HL-60 (cell line): ENCODE measurements around the gene PIP5K1B.

Experiments
- DNase-seq, 2 experiments: peaks; one replicate each; pipeline ENCODE4 v3.0.0-alpha.2; 2010 to 2020; ENCODE audit warnings: low read depth in 1 of 2, low spot score in 1 of 2
- H3K27ac ChIP-seq: fragments of 250-450 bp; sonication (Bioruptor Pico); replicated peaks from 2 replicates; pipeline ENCODE4 v1.5.1; 2020; ENCODE audit warnings: mild to moderate bottlenecking, moderate library complexity
- H3K27me3 ChIP-seq: fragments of 250-450 bp; sonication (Bioruptor Pico); 2 replicates; pipeline ENCODE4 v1.5.1; 2021; ENCODE audit warnings: mild to moderate bottlenecking, moderate library complexity; ENCODE audit not compliant: insufficient read depth, poor library complexity, severe bottlenecking
- H3K4me3 ChIP-seq: replicated peaks from 2 replicates; pipeline ENCODE4 v1.5.1; 2011; ENCODE audit warnings: mild to moderate bottlenecking, control low read depth, low read length; ENCODE audit not compliant: insufficient read depth
- GABPA ChIP-seq: IDR thresholded peaks from 2 replicates; pipeline ENCODE4 v1.6.1; 2012; ENCODE audit warnings: low read depth
- POLR2AphosphoS5 ChIP-seq: IDR thresholded peaks from 2 replicates; pipeline ENCODE4 v1.6.1; 2012; ENCODE audit warnings: low read depth
- SPI1 ChIP-seq: IDR thresholded peaks from 2 replicates; pipeline ENCODE4 v1.6.1; 2012; ENCODE audit warnings: low read depth, mild to moderate bottlenecking, borderline replicate concordance
- TF ChIP-seq, protein P1 (sequence below): IDR thresholded peaks from 2 replicates; pipeline ENCODE4 v1.6.1; 2012; ENCODE audit warnings: low read depth; ENCODE audit not compliant: insufficient replicate concordance
- TF ChIP-seq, protein P2 (sequence below): IDR thresholded peaks from one replicate; pipeline ENCODE4 v1.5.1; 2011; ENCODE audit warnings: low read length, control low read depth, inconsistent platforms; ENCODE audit not compliant: insufficient read depth

The PIP5K1B gene

DNA sequence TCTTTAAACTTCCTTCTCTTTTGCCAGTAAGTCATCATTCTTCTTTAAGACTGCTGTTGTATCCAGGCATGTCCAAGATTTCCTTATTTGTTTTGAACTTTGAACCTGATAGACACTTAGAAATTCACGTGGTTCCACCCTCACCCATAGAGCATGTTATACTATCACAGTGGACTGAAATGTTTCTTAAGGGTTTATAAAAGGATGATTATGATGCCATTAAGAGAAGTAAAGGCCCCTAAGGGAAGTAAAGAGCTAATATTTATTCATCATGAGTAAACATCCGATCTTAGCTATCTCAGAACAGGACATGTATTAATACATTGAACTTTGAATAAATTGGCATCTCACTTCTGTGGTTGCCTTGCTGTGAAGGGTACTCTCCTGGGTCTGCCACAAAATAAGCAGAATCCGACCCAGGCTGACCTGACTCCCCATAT lies 259.1 kb downstream of the PIP5K1B start:
- Histone ChIP-seq H3K27ac (no peak overlapping the region), H3K27me3 (no peaks in the 10 kb centered on the region), H3K4me3 (no peak overlapping the region)
- TF ChIP-seq POLR2AphosphoS5 (no peak), GABPA (no peak), SPI1 (no peak)
- TF ChIP-seq, protein P1, sequence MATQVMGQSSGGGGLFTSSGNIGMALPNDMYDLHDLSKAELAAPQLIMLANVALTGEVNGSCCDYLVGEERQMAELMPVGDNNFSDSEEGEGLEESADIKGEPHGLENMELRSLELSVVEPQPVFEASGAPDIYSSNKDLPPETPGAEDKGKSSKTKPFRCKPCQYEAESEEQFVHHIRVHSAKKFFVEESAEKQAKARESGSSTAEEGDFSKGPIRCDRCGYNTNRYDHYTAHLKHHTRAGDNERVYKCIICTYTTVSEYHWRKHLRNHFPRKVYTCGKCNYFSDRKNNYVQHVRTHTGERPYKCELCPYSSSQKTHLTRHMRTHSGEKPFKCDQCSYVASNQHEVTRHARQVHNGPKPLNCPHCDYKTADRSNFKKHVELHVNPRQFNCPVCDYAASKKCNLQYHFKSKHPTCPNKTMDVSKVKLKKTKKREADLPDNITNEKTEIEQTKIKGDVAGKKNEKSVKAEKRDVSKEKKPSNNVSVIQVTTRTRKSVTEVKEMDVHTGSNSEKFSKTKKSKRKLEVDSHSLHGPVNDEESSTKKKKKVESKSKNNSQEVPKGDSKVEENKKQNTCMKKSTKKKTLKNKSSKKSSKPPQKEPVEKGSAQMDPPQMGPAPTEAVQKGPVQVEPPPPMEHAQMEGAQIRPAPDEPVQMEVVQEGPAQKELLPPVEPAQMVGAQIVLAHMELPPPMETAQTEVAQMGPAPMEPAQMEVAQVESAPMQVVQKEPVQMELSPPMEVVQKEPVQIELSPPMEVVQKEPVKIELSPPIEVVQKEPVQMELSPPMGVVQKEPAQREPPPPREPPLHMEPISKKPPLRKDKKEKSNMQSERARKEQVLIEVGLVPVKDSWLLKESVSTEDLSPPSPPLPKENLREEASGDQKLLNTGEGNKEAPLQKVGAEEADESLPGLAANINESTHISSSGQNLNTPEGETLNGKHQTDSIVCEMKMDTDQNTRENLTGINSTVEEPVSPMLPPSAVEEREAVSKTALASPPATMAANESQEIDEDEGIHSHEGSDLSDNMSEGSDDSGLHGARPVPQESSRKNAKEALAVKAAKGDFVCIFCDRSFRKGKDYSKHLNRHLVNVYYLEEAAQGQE: no peak
- TF ChIP-seq, protein P2, sequence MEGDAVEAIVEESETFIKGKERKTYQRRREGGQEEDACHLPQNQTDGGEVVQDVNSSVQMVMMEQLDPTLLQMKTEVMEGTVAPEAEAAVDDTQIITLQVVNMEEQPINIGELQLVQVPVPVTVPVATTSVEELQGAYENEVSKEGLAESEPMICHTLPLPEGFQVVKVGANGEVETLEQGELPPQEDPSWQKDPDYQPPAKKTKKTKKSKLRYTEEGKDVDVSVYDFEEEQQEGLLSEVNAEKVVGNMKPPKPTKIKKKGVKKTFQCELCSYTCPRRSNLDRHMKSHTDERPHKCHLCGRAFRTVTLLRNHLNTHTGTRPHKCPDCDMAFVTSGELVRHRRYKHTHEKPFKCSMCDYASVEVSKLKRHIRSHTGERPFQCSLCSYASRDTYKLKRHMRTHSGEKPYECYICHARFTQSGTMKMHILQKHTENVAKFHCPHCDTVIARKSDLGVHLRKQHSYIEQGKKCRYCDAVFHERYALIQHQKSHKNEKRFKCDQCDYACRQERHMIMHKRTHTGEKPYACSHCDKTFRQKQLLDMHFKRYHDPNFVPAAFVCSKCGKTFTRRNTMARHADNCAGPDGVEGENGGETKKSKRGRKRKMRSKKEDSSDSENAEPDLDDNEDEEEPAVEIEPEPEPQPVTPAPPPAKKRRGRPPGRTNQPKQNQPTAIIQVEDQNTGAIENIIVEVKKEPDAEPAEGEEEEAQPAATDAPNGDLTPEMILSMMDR: no peak
- DNase-seq: no peak

DNA sequence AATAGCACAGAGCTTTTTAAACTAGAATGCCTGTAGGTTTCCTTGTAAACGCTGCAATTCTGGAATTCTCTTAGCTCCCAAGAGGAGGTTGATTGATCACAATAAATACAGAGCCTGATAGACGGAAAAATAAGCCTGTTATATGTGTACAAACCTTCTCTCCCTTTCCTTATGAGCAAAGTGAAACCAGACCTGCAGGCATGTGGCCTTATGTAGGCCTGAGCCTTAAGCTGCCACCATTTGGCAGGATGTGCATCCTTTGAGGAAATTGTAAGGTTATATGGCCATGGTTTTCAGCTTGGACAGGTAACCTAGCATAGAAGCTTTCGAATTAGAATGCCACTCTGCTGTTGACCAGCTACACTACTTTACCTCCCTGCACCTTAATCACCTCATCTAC lies 259.7 kb downstream of the PIP5K1B start:
- no peak for DNase-seq
- H3K4me3 ChIP-seq: no peak overlapping the region
- TF ChIP-seq SPI1: no peak
- TF ChIP-seq, protein P2: no peak
- TF ChIP-seq GABPA: no peak
- TF ChIP-seq, protein P1: no peak
- no peak for TF ChIP-seq POLR2AphosphoS5

DNA sequence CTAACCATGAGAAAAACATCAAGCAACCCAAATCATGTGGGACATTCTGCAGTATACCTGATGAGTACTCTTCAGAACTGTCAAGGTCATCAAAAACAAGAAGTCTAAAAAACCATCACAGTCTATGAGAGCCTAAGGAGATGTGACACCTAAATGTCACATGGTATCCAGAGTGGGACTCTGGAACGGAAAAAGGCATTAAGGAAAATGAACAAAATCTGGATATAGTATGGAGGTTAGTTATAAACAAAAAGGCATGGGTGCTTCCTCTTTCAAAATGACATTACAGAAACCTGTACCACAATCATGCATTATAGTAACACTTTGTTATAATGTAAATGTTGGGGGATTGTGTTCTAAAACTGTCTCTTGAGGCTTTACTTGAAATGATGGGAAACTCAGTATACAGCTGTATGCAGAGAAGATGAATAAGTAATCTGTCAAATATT lies 261.5 kb downstream of the PIP5K1B start:
- Histone ChIP-seq H3K27me3 (no peaks in the 10 kb centered on the region), H3K4me3 (no peak overlapping the region), H3K27ac (no peak overlapping the region)
- TF ChIP-seq, protein P1: no peak
- no peak for TF ChIP-seq GABPA
- no peak for TF ChIP-seq POLR2AphosphoS5
- TF ChIP-seq, protein P2: no peak
- TF ChIP-seq SPI1: no peak
- no peak for DNase-seq

More for the DNA sequence above, 259.7 kb downstream of the PIP5K1B start:
- H3K27ac ChIP-seq: no peak overlapping the region
- no peaks in the 10 kb centered on the region for H3K27me3 ChIP-seq
